ENCODE data around the gene STIP1. TPM values are rescaled to one million over a fixed set of nuclear protein-coding genes. Genes with fewer than 3 reads are reported as not detected.

STIP1 gene
- total RNA-seq, 1 donor from 2014 or later = 108 TPM

DNA sequence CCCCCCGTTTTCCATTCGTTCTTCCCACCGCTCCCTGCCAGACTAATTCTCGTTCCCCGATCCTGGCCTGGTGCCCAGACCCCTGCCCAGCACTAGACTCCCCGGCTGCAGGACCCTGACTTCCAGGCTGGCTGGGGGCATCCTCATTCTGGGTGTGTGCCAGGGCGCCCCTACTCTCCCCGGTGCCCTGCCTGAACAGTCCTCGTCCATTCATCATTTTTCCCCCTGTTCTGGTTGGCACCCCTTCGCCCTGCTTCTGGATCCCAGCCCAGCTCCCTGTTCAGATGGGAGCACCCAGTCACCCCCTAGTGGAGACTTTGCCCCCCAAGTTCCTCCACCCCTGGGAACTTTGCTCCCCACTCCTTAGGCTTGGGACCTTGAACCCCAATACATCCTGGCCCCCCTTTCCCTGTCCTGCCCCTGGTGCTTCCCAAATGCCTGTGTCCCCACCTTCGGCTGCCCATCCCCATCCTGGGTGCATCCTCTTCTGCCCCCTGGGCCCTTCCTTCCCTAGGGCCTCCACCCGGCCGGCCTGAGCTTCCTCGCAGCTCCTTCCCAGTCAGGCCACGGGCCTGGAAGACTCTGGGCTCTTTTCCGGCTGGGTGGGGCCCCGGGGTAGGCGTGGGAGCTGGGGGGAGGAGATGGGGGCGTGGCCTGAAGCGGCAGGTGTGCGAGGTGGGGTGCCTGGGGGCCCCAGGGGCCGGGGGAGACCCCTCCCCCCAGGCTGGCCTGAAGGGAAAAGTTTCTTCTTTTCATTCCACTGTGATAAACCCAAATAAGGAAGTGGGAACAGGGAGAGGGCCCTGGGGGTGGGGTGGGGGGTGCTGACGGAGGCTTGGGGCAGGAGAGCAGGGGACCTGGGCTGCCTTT lies 66.3 kb downstream of the STIP1 start:
- peak overlapping the region; percentile 75 for H3K27ac Mint-ChIP-seq (ENCODE audit: unreplicated experiment)

DNA sequence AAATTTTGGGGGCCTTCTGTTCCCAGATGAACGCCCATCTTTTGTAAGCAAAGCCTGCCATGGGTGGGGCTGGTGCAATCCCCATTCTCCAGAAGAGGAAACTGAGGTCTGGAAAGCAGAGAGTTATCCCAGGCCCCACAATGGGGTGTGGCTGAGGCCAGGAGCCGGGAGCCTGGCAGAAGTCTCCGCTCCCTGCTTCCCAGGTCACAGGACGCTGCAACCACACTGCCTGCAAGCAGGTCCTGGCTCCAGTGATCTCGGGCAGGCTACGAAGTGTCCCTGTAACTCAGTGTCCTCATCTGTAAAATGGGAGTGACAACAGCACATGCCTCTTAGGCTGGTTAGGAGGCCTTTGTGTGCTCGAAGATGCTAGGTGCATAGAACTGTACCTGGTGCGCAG lies 67.1 kb downstream of the STIP1 start:
- TF ChIP-seq, protein P1, sequence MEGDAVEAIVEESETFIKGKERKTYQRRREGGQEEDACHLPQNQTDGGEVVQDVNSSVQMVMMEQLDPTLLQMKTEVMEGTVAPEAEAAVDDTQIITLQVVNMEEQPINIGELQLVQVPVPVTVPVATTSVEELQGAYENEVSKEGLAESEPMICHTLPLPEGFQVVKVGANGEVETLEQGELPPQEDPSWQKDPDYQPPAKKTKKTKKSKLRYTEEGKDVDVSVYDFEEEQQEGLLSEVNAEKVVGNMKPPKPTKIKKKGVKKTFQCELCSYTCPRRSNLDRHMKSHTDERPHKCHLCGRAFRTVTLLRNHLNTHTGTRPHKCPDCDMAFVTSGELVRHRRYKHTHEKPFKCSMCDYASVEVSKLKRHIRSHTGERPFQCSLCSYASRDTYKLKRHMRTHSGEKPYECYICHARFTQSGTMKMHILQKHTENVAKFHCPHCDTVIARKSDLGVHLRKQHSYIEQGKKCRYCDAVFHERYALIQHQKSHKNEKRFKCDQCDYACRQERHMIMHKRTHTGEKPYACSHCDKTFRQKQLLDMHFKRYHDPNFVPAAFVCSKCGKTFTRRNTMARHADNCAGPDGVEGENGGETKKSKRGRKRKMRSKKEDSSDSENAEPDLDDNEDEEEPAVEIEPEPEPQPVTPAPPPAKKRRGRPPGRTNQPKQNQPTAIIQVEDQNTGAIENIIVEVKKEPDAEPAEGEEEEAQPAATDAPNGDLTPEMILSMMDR (IDR thresholded peaks at IDR 0.05) = no peak
- peak overlapping the region; percentile 78 for H3K27ac Mint-ChIP-seq (ENCODE audit: unreplicated experiment)
- peaks cover 9% of the 10 kb centered on the region for H3K36me3 Mint-ChIP-seq (ENCODE audit: low read depth)
- H3K4me1 Mint-ChIP-seq (ENCODE audit: low read depth) = peaks cover 25% of the 10 kb centered on the region
- H3K9me3 Mint-ChIP-seq (ENCODE audit: low read depth) = no peaks in the 10 kb centered on the region
- DNase-seq (ENCODE audit: low spot score) = no peak
- H3K4me3 Mint-ChIP-seq (ENCODE audit: unreplicated experiment) = peak overlapping the region; percentile 91
- H3K27me3 Mint-ChIP-seq (ENCODE audit: low read depth) = no peaks in the 10 kb centered on the region

More for the DNA sequence above, 66.3 kb downstream of the STIP1 start:
- Mint-ChIP-seq H3K27me3 (ENCODE audit: low read depth) (no peaks in the 10 kb centered on the region), H3K4me3 (ENCODE audit: unreplicated experiment) (peak overlapping the region; percentile 91), H3K36me3 (ENCODE audit: low read depth) (peaks cover 4% of the 10 kb centered on the region), H3K4me1 (ENCODE audit: low read depth) (peaks cover 30% of the 10 kb centered on the region), H3K9me3 (ENCODE audit: low read depth) (no peaks in the 10 kb centered on the region)
- TF ChIP-seq, protein P1 (IDR thresholded peaks at IDR 0.05) = peak; percentile 51
- DNase-seq (ENCODE audit: low spot score) = no peak

GRCh38 chr11:64253481-64253880 lies 67.5 kb downstream of the STIP1 start:
- TF ChIP-seq, protein P1 (IDR thresholded peaks at IDR 0.05) = no peak
- Mint-ChIP-seq H3K36me3 (ENCODE audit: low read depth) (peaks cover 12% of the 10 kb centered on the region), H3K27me3 (ENCODE audit: low read depth) (no peaks in the 10 kb centered on the region), H3K4me1 (ENCODE audit: low read depth) (peaks cover 23% of the 10 kb centered on the region), H3K27ac (ENCODE audit: unreplicated experiment) (peak overlapping the region; percentile 78), H3K9me3 (ENCODE audit: low read depth) (no peaks in the 10 kb centered on the region), H3K4me3 (ENCODE audit: unreplicated experiment) (peak overlapping the region; percentile 91)
- no peak for DNase-seq (ENCODE audit: low spot score)

Other genes starting within 250 kb of the STIP1 start
- gene NAA40, start 247.2 kb upstream of the STIP1 start, total RNA-seq = 17.7 to 28.0 TPM (median 20.8 TPM) in 3 replicates
- gene COX8A, start 211.6 kb upstream of the STIP1 start, total RNA-seq = 220 to 245 TPM (median 240 TPM) in 3 replicates
- gene OTUB1, start 199.7 kb upstream of the STIP1 start, total RNA-seq = 51.6 to 58.6 TPM (median 52.2 TPM) in 3 replicates
- 0.12 to 0.31 TPM (median 0.22 TPM) in 3 replicates for gene FLRT1, start 150.2 kb upstream of the STIP1 start, total RNA-seq
- gene MACROD1, start 20.1 kb upstream of the STIP1 start, total RNA-seq = 15.7 to 20.6 TPM (median 16.9 TPM) in 3 replicates
- 1.0 to 1.5 TPM (median 1.5 TPM) in 3 replicates for gene FERMT3, start 20.6 kb downstream of the STIP1 start, total RNA-seq
- gene TRPT1, start 40.0 kb downstream of the STIP1 start, total RNA-seq = 37.9 to 45.7 TPM (median 42.2 TPM) in 3 replicates
- 42.1 to 56.6 TPM (median 49.9 TPM) in 3 replicates for gene NUDT22, start 40.1 kb downstream of the STIP1 start, total RNA-seq
- 27.0 to 31.6 TPM (median 28.9 TPM) in 3 replicates for gene DNAJC4, start 44.4 kb downstream of the STIP1 start, total RNA-seq
- 165 to 209 TPM (median 168 TPM) in 3 replicates for gene VEGFB, start 48.4 kb downstream of the STIP1 start, total RNA-seq
- 42.1 to 54.3 TPM (median 43.0 TPM) in 3 replicates for gene FKBP2, start 54.9 kb downstream of the STIP1 start, total RNA-seq
- gene PPP1R14B, start 60.8 kb downstream of the STIP1 start, total RNA-seq = 280 to 358 TPM (median 322 TPM) in 3 replicates
- gene PLCB3, start 65.4 kb downstream of the STIP1 start, total RNA-seq = 35.5 to 51.4 TPM (median 47.2 TPM) in 3 replicates
- 55.5 to 58.8 TPM (median 56.8 TPM) in 3 replicates for gene BAD, start 98.5 kb downstream of the STIP1 start, total RNA-seq
- gene GPR137, start 99.7 kb downstream of the STIP1 start, total RNA-seq = 57.8 to 64.8 TPM (median 59.2 TPM) in 3 replicates
- 0.22 to 0.39 TPM in 2 of 3 replicates, not detected in the other for gene KCNK4, start 105.1 kb downstream of the STIP1 start, total RNA-seq
- 0.92 to 1.0 TPM in 2 of 3 replicates, not detected in the other for gene CATSPERZ, start 114.2 kb downstream of the STIP1 start, total RNA-seq
- 25.6 to 30.7 TPM (median 29.6 TPM) in 3 replicates for gene ESRRA, start 119.4 kb downstream of the STIP1 start, total RNA-seq
- 122 to 182 TPM (median 126 TPM) in 3 replicates for gene TRMT112, start 131.4 kb downstream of the STIP1 start, total RNA-seq
- 181 to 234 TPM (median 232 TPM) in 3 replicates for gene PRDX5, start 131.9 kb downstream of the STIP1 start, total RNA-seq
- gene CCDC88B, start 154.0 kb downstream of the STIP1 start, total RNA-seq = 0.82 to 1.3 TPM (median 0.99 TPM) in 3 replicates
- 32.7 to 43.6 TPM (median 34.9 TPM) in 3 replicates for gene RPS6KA4, start 173.0 kb downstream of the STIP1 start, total RNA-seq